Measurements from ENCODE around the gene THUMPD3. TPM values are rescaled to one million over a fixed set of nuclear protein-coding genes. Genes with fewer than 3 reads are reported as not detected.

Gene THUMPD3
- total and polyA plus RNA-seq, 2 of the 4 experiments (the other 2 are of a cell fraction): 28.2 to 43.9 TPM

- Histone ChIP-seq H4K8ac (ENCODE audit: low read depth in 2 of 2, low read length in 2 of 2) (no peak overlapping the region), H3K4ac (ENCODE audit: low read depth, low read length) (no peak overlapping the region), H3K23ac (ENCODE audit: low read depth, low read length) (no peak overlapping the region), H2BK120ac (ENCODE audit: low read depth, low read length) (no peak overlapping the region), H3K4me1 (ENCODE audit: control insufficient read depth, insufficient read depth, low read length) (peaks cover 2% of the 10 kb centered on the region), H3K14ac (replicated peaks; ENCODE audit: low read depth, low read length) (no peak overlapping the region), H3K56ac (ENCODE audit: extremely low read depth, insufficient read depth, low read length) (no peak overlapping the region), H3K36me3 (ENCODE audit: control insufficient read depth, insufficient read depth, low read length) (peaks cover 58% of the 10 kb centered on the region), H3K9me3 (ENCODE audit: control insufficient read depth, insufficient read depth, low read length) (no peaks in the 10 kb centered on the region), H3K9me1 (ENCODE audit: insufficient read depth, low read length) (0 out of 2 replicates have a peak, but pooled peaks cover 3% of the 10 kb centered on the region), H2BK20ac (ENCODE audit: low read depth, low read length) (no peak overlapping the region), H2AK9ac (replicated peaks; ENCODE audit: low read depth, low read length, poor library complexity) (no peak overlapping the region), H3K9ac (ENCODE audit: low read depth, low read length) (no peak overlapping the region), H2BK15ac (ENCODE audit: low read depth, low read length) (no peak overlapping the region), H3K79me1 (ENCODE audit: low read depth in 1 of 2, low read length in 2 of 2) (peaks cover 29 to 64% of the 10 kb centered on the region in 2 experiments), H4K20me1 (ENCODE audit: insufficient read depth, low read length) (peaks cover 39% of the 10 kb centered on the region), H4K5ac (ENCODE audit: low read depth, low read length) (no peak overlapping the region), H2AK5ac (ENCODE audit: low read depth, low read length) (no peak overlapping the region), H3K27ac (ENCODE audit: insufficient read depth, low read length) (no peak overlapping the region), H2AFZ (replicated peaks; ENCODE audit: low read length, poor library complexity) (no peak overlapping the region), H2BK5ac (ENCODE audit: low read depth, low read length, poor library complexity, severe bottlenecking) (no peak overlapping the region), H4K91ac (ENCODE audit: insufficient read depth, low read depth, low read length) (no peak overlapping the region), H3K18ac (ENCODE audit: low read depth, low read length) (no peak overlapping the region), H3K4me2 (ENCODE audit: low read depth, low read length) (no peak overlapping the region), H3K27me3 (ENCODE audit: control insufficient read depth, insufficient read depth, low read length) (no peaks in the 10 kb centered on the region), H3K4me3 (ENCODE audit: insufficient read depth, low read depth, low read length) (no peak overlapping the region)
- ATAC-seq (ENCODE audit: low read depth) (no peak), DNase-seq (no peak)
- in situ Hi-C loops (cut with MboI; ENCODE audit: low sequenced_read_pairs) (no loop called here), dilution Hi-C loops (cut with HindIII; ENCODE audit: low sequenced_read_pairs, unreplicated experiment) (no loop called here), intact Hi-C loops (cut with micrococcal nuclease) (loop anchor here (5.0 kb wide), 1 partner anchor 37 kb away; no protein-coding TSS in a partner anchor)
- POLR2A ChIA-PET (ENCODE audit: unreplicated experiment): no interaction called here
- no TSS peak for BruUV-seq (replicated peaks)
- TF ChIP-seq SMC3 (IDR thresholded peaks at IDR 0.05; ENCODE audit: low read depth, low read length) (no peak), POLR2A (IDR thresholded peaks at IDR 0.05; ENCODE audit: low read depth, low read length) (no peak), RFX5 (IDR thresholded peaks at IDR 0.05; ENCODE audit: low read depth, low read length) (no peak), CEBPB (IDR thresholded peaks at IDR 0.05; ENCODE audit: low read depth, low read length) (no peak), FOS (IDR thresholded peaks at IDR 0.05; ENCODE audit: low read depth, low read length) (no peak), NFE2L2 (IDR thresholded peaks at IDR 0.05; ENCODE audit: low read depth, low read length) (no peak), MXI1 (IDR thresholded peaks at IDR 0.05; ENCODE audit: borderline replicate concordance, low read depth, low read length) (no peak), BHLHE40 (IDR thresholded peaks at IDR 0.05; ENCODE audit: low read depth, low read length) (no peak), USF2 (IDR thresholded peaks at IDR 0.05; ENCODE audit: low read depth, low read length) (no peak), RAD21 (IDR thresholded peaks at IDR 0.05; ENCODE audit: low read length) (no peak), MAFK (IDR thresholded peaks at IDR 0.05; ENCODE audit: low read depth, low read length) (no peak), ELK1 (IDR thresholded peaks at IDR 0.05; ENCODE audit: borderline replicate concordance, low read depth, low read length) (no peak)
- no CpG with 5 or more reads among the region's 3 CpGs for WGBS, 2 experiments (ENCODE audit: extremely low coverage in 2 of 2, insufficient read length in 1 of 2)
- CTCF ChIA-PET: no interaction called here
These were observed 67.9 kb downstream of the THUMPD3 start for GRCh38 chr3:9430733-9431132.

Data from IMR-90 (cell line).